Right lobe of liver (tissue), 4 donors: ENCODE results near the gene CLMN.

Experiments used
- CTCF ChIP-seq, 4 donors: fragments of 200-600 bp in 3 of 4; fragments of 450-650 bp in 1 of 4; IDR thresholded peaks; one replicate each; pipeline versions ENCODE4 v1.5.1 to v1.8.0; 2016 to 2022; ENCODE audit warnings: antibody characterized with exemption in 4 of 4, mild to moderate bottlenecking in 2 of 4
- POLR2A ChIP-seq: fragments of 450-650 bp; IDR thresholded peaks from one replicate; pipeline ENCODE4 v1.6.1; 2017; ENCODE audit warnings: antibody characterized with exemption, mild to moderate bottlenecking
- donor health status: DM: no; HTN: no; CAD: no.
- donor health status: DM: no; HTN: no; CAD: no.
- donor health status: DM: no; HTN: yes; CAD: no.

GRCh38 chr14:95193081-95193480, 126.6 kb downstream of the CLMN start:
- TF ChIP-seq CTCF (IDR thresholded peaks at IDR 0.05) (no peak), POLR2A (no peak)
